SU-DHL-6 (cell line): ENCODE measurements around the gene HAT1.

Experiments
- H2AFZ ChIP-seq: fragments of 200-600 bp; sonication (generic); 2 replicates; pipeline ENCODE4 v1.6.1; 2014; ENCODE audit warnings: low read depth, mild to moderate bottlenecking, moderate library complexity, mixed read lengths, antibody characterized with exemption, low read length; ENCODE audit not compliant: severe bottlenecking
- H3F3A ChIP-seq: fragments of 200-600 bp; shearing (Covaris generic); 2 replicates; pipeline ENCODE4 v1.6.0; 2016; ENCODE audit warnings: antibody characterized with exemption, mild to moderate bottlenecking; ENCODE audit not compliant: insufficient read depth
- H3K27ac ChIP-seq: fragments of 200-600 bp; sonication (generic); 2 replicates; pipeline ENCODE4 v1.5.1; 2016; ENCODE audit warnings: low read depth, mild to moderate bottlenecking, low read length, moderate library complexity, mixed read lengths
- H3K27me3 ChIP-seq: fragments of 200-600 bp; sonication (generic), shearing (Covaris generic); 2 replicates; pipeline ENCODE4 v1.6.0; 2014; ENCODE audit warnings: mild to moderate bottlenecking, low read length
- H3K36me3 ChIP-seq: fragments of 200-600 bp; sonication (generic); 2 replicates; pipeline ENCODE4 v1.6.1; 2014; ENCODE audit warnings: mild to moderate bottlenecking, low read length, mixed read lengths
- H3K4me2 ChIP-seq: fragments of 300-600, 200-600 bp; shearing (Covaris generic), sonication (generic); 2 replicates; pipeline ENCODE4 v1.6.0; 2014; ENCODE audit warnings: low read length, low read depth, mild to moderate bottlenecking; ENCODE audit not compliant: poor library complexity, severe bottlenecking
- H3K4me3 ChIP-seq: fragments of 200-600 bp; sonication (generic); 2 replicates; pipeline ENCODE4 v1.5.1; 2014; ENCODE audit warnings: antibody characterized with exemption, low read length, mild to moderate bottlenecking, mixed read lengths; ENCODE audit not compliant: insufficient read depth, poor library complexity, severe bottlenecking
- H3K79me2 ChIP-seq: fragments of 200-600 bp; sonication (generic); 2 replicates; pipeline ENCODE4 v1.6.1; 2014; ENCODE audit warnings: mild to moderate bottlenecking, low read length, moderate library complexity; ENCODE audit not compliant: insufficient read depth
- H3K9ac ChIP-seq: fragments of 200-600 bp; sonication (generic); 2 replicates; pipeline ENCODE4 v1.7.0; 2014; ENCODE audit warnings: mild to moderate bottlenecking, low read length
- H3K9me2 ChIP-seq: fragments of 200-600 bp; sonication (generic); replicated peaks from 2 replicates; pipeline ENCODE4 v1.6.1; 2014; ENCODE audit warnings: low read length; ENCODE audit not compliant: insufficient read depth
- H3K9me3 ChIP-seq: fragments of 200-600 bp; sonication (generic); 2 replicates; pipeline ENCODE4 v1.6.1; 2014; ENCODE audit warnings: low read length, mixed read lengths; ENCODE audit not compliant: insufficient read depth
- H4K20me1 ChIP-seq: fragments of 200-600 bp; sonication (generic); 2 replicates; pipeline ENCODE4 v1.6.1; 2014; ENCODE audit warnings: low read depth, mild to moderate bottlenecking, antibody characterized with exemption, low read length, moderate library complexity, mixed read lengths
- CTCF ChIP-seq: fragments of 200-600 bp; sonication (generic); IDR thresholded peaks from one replicate; pipeline ENCODE4 v1.5.1; 2017; ENCODE audit warnings: antibody characterized with exemption, mild to moderate bottlenecking, low read length, moderate library complexity; ENCODE audit not compliant: insufficient read depth, poor library complexity, severe bottlenecking
- EZH2phosphoT487 ChIP-seq: fragments of 200-600 bp; sonication (generic), shearing (Covaris generic); conservative IDR thresholded peaks from 2 replicates; pipeline ENCODE4 v1.6.1; 2018; ENCODE audit warnings: mild to moderate bottlenecking, antibody characterized with exemption, low read length, moderate library complexity, mixed read lengths

Gene HAT1

GRCh38 chr2:172009823-172010222 is 87.6 kb downstream of the HAT1 start:
- H3K27ac ChIP-seq, result no peak overlapping the region
- H3K79me2 ChIP-seq, result no peaks in the 10 kb centered on the region
- no peak overlapping the region for H2AFZ ChIP-seq
- no peaks in the 10 kb centered on the region for H3F3A ChIP-seq
- no peaks in the 10 kb centered on the region for H3K9me2 ChIP-seq
- no peaks in the 10 kb centered on the region for H3K36me3 ChIP-seq
- no peak overlapping the region for H3K4me3 ChIP-seq
- H3K27me3 ChIP-seq, result no peaks in the 10 kb centered on the region
- H3K4me2 ChIP-seq, result no peak overlapping the region
- no peaks in the 10 kb centered on the region for H3K9me3 ChIP-seq
- TF ChIP-seq EZH2phosphoT487 (no peak), CTCF (no peak)
- H3K9ac ChIP-seq, result no peak overlapping the region
- no peaks in the 10 kb centered on the region for H4K20me1 ChIP-seq

GRCh38 chr2:172011812-172012575 is 89.7 kb downstream of the HAT1 start:
- Histone ChIP-seq H3K9ac (no peak overlapping the region), H2AFZ (no peak overlapping the region), H4K20me1 (no peaks in the 10 kb centered on the region), H3K4me3 (no peak overlapping the region), H3K27me3 (no peaks in the 10 kb centered on the region), H3K9me2 (no peaks in the 10 kb centered on the region), H3K79me2 (no peaks in the 10 kb centered on the region), H3K27ac (no peak overlapping the region), H3K4me2 (no peak overlapping the region), H3F3A (no peaks in the 10 kb centered on the region), H3K36me3 (no peaks in the 10 kb centered on the region), H3K9me3 (no peaks in the 10 kb centered on the region)
- TF ChIP-seq CTCF, result no peak
- TF ChIP-seq EZH2phosphoT487, result no peak

- no peak overlapping the region for H3K27ac ChIP-seq
- no peaks in the 10 kb centered on the region for H3K79me2 ChIP-seq
- TF ChIP-seq EZH2phosphoT487 (no peak), CTCF (no peak)
- no peaks in the 10 kb centered on the region for H3F3A ChIP-seq
- no peak overlapping the region for H3K9ac ChIP-seq
- no peak overlapping the region for H2AFZ ChIP-seq
- no peak overlapping the region for H3K4me2 ChIP-seq
- H3K9me2 ChIP-seq, result no peaks in the 10 kb centered on the region
- no peaks in the 10 kb centered on the region for H4K20me1 ChIP-seq
- H3K9me3 ChIP-seq, result no peaks in the 10 kb centered on the region
- H3K36me3 ChIP-seq, result no peaks in the 10 kb centered on the region
- no peaks in the 10 kb centered on the region for H3K27me3 ChIP-seq
- H3K4me3 ChIP-seq, result no peak overlapping the region
These were observed 90.6 kb downstream of the HAT1 start for GRCh38 chr2:172012677-172013391.
